ENCODE measurements around the gene ZC3H13.
"Not testable (repeated sequence)": the region's sequence is repeated elsewhere in the genome, so short reads cannot be mapped to it uniquely, and the experiment has no call there.

Gene ZC3H13

GRCh38 chr13:46004491-46004890 lies 48.1 kb downstream of the ZC3H13 start:
- no peak for DNase-seq

GRCh38 chr13:45996631-45997030 lies 55.9 kb downstream of the ZC3H13 start:
- no peak for DNase-seq

- no peak for DNase-seq
These were observed 57.3 kb downstream of the ZC3H13 start for GRCh38 chr13:45995245-45995644.

GRCh38 chr13:45994752-45995151 lies 57.8 kb downstream of the ZC3H13 start:
- DNase-seq, result no peak

GRCh38 chr13:45989607-45990006 lies 62.9 kb downstream of the ZC3H13 start:
- DNase-seq, result no peak

GRCh38 chr13:45981127-45981526 lies 71.4 kb downstream of the ZC3H13 start:
- DNase-seq, result not testable (repeated sequence)

GRCh38 chr13:45975337-45975736 lies 77.2 kb downstream of the ZC3H13 start:
- DNase-seq, result no peak

GRCh38 chr13:45974500-45974899 lies 78.0 kb downstream of the ZC3H13 start:
- no peak for DNase-seq

GRCh38 chr13:45967589-45967988 lies 85.0 kb downstream of the ZC3H13 start:
- no peak for DNase-seq

- no peak for DNase-seq
These were observed 85.8 kb downstream of the ZC3H13 start for GRCh38 chr13:45966715-45967114.

- DNase-seq, result no peak
These were observed 91.1 kb downstream of the ZC3H13 start for GRCh38 chr13:45961468-45961867.

GRCh38 chr13:45954836-45955800 lies 97.4 kb downstream of the ZC3H13 start:
- no peak for DNase-seq

- no peak for DNase-seq
These were observed 99.5 kb downstream of the ZC3H13 start for GRCh38 chr13:45953082-45953481.

GRCh38 chr13:45951724-45952123 lies 100.8 kb downstream of the ZC3H13 start:
- DNase-seq, result no peak

- no peak for DNase-seq
These were observed 101.4 kb downstream of the ZC3H13 start for GRCh38 chr13:45951166-45951565.

GRCh38 chr13:45950386-45951000 lies 102.1 kb downstream of the ZC3H13 start:
- no peak for DNase-seq

- no peak for DNase-seq
These were observed 103.4 kb downstream of the ZC3H13 start for GRCh38 chr13:45949161-45949560.

GRCh38 chr13:45943965-45944364 lies 108.6 kb downstream of the ZC3H13 start:
- DNase-seq, result no peak

- no peak for DNase-seq
These were observed 109.4 kb downstream of the ZC3H13 start for GRCh38 chr13:45943120-45943519.

- DNase-seq, result no peak
These were observed 111.3 kb downstream of the ZC3H13 start for GRCh38 chr13:45941261-45941660.

GRCh38 chr13:45940061-45940460 lies 112.5 kb downstream of the ZC3H13 start:
- DNase-seq, result no peak

- DNase-seq, result no peak
These were observed 115.9 kb downstream of the ZC3H13 start for GRCh38 chr13:45936621-45937020.

- DNase-seq, result no peak
These were observed 118.3 kb downstream of the ZC3H13 start for GRCh38 chr13:45934283-45934682.

GRCh38 chr13:45933203-45933908 lies 119.2 kb downstream of the ZC3H13 start:
- DNase-seq, result no peak

Measured in stimulated activated CD4-positive, alpha-beta T cell treated with anti-CD3 and anti-CD28 coated beads, Interleukin-1b, Interleukin-23, amount 100 ng/mL, for 48 hours (primary cell).